NCI-H526 (cell line): ENCODE measurements around the gene FBN2.
"Not testable (repeated sequence)": the region's sequence is repeated elsewhere in the genome, so short reads cannot be mapped to it uniquely, and the experiment has no call there.

Source experiments
- DNase-seq, 2 experiments: peaks; one replicate each; lab custom pipeline; 2025; lab: John Stamatoyannopoulos, UW

The FBN2 gene

GRCh38 chr5:128357226-128357625 is 180.8 kb downstream of the FBN2 start:
- DNase-seq, result no peak

GRCh38 chr5:128355961-128356360 is 182.1 kb downstream of the FBN2 start:
- DNase-seq, result no peak

GRCh38 chr5:128353441-128354107 is 184.5 kb downstream of the FBN2 start:
- no peak for DNase-seq

GRCh38 chr5:128350705-128351104 is 187.3 kb downstream of the FBN2 start:
- DNase-seq, result no peak

- DNase-seq, result peak; percentile 71
Observed at GRCh38 chr5:128349044-128349858, 188.8 kb downstream of the FBN2 start.

- no peak for DNase-seq
Observed at GRCh38 chr5:128346038-128346437, 192.0 kb downstream of the FBN2 start.

GRCh38 chr5:128345247-128345646 is 192.8 kb downstream of the FBN2 start:
- no peak for DNase-seq

- DNase-seq, result no peak
Observed at GRCh38 chr5:128343168-128343567, 194.9 kb downstream of the FBN2 start.

GRCh38 chr5:128341056-128341455 is 197.0 kb downstream of the FBN2 start:
- no peak for DNase-seq

- no peak for DNase-seq
Observed at GRCh38 chr5:128340648-128341047, 197.4 kb downstream of the FBN2 start.

- no peak for DNase-seq
Observed at GRCh38 chr5:128339585-128339984, 198.5 kb downstream of the FBN2 start.

GRCh38 chr5:128338649-128339048 is 199.4 kb downstream of the FBN2 start:
- DNase-seq, result no peak

- DNase-seq, result no peak
Observed at GRCh38 chr5:128335339-128335738, 202.7 kb downstream of the FBN2 start.

- no peak for DNase-seq
Observed at GRCh38 chr5:128334010-128334716, 203.9 kb downstream of the FBN2 start.

GRCh38 chr5:128331261-128331660 is 206.8 kb downstream of the FBN2 start:
- DNase-seq, result no peak

- DNase-seq, result no peak
Observed at GRCh38 chr5:128329386-128329939, 208.6 kb downstream of the FBN2 start.

GRCh38 chr5:128328446-128328845 is 209.6 kb downstream of the FBN2 start:
- DNase-seq, result no peak

- no peak for DNase-seq
Observed at GRCh38 chr5:128328007-128328406, 210.0 kb downstream of the FBN2 start.

- not testable (repeated sequence) for DNase-seq
Observed at GRCh38 chr5:128321418-128321817, 216.6 kb downstream of the FBN2 start.

GRCh38 chr5:128318691-128319090 is 219.4 kb downstream of the FBN2 start:
- no peak for DNase-seq

- DNase-seq, result no peak
Observed at GRCh38 chr5:128317481-128317880, 220.6 kb downstream of the FBN2 start.

- no peak for DNase-seq
Observed at GRCh38 chr5:128315671-128316070, 222.4 kb downstream of the FBN2 start.

- no peak for DNase-seq
Observed at GRCh38 chr5:128305341-128305740, 232.7 kb downstream of the FBN2 start.
